ENCODE results near the gene SERPINE3.

Gene SERPINE3

DNA sequence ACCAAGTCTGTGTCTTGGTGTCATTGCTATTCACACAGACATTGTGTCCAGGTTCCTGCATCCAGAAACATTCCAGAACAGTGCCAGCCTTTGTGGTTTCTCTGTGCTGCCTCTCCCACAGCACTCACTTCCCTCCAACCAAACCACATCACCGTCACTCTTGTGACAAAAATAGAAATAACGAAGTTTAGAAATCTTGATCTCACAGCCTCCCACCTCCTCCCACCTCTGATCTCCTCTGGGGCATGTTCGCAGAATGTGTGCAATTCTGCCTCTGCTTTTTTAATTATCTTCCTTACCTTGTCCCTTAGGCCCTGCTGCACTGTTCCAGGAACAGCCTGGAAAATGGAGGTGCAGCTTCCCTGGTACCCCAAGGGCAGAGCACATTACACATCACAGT lies 8.7 kb upstream of the SERPINE3 start:
- in situ Hi-C loops (cut with HindIII; ENCODE audit: low sequenced_read_pairs) = no loop called here

DNA sequence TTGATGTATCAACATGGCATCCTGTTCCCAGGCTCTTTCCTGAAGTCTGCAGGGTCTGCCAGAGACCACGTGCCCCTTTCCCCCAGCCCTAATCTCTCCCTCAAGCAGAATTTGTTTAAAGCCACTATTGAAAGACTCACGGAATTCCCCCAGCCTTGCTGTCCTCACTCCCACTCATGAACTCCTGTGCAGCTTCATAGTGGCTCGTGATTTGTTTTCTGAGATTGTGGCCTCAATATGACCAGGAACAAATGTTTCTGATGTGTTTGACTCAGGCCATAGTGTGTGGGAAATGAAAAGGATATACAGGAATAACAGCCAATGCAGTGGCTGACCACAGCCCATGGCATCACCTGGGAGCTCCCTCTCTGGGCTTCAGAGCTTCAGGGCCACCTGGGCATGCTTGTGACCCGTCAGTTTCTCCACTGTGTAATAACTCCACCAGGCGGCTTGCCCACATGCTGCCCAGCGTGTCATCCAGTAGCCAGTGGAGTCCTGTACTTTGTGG lies 8.1 kb upstream of the SERPINE3 start:
- in situ Hi-C loops (cut with HindIII; ENCODE audit: low sequenced_read_pairs) = no loop called here
- TF ChIP-seq, protein P1, sequence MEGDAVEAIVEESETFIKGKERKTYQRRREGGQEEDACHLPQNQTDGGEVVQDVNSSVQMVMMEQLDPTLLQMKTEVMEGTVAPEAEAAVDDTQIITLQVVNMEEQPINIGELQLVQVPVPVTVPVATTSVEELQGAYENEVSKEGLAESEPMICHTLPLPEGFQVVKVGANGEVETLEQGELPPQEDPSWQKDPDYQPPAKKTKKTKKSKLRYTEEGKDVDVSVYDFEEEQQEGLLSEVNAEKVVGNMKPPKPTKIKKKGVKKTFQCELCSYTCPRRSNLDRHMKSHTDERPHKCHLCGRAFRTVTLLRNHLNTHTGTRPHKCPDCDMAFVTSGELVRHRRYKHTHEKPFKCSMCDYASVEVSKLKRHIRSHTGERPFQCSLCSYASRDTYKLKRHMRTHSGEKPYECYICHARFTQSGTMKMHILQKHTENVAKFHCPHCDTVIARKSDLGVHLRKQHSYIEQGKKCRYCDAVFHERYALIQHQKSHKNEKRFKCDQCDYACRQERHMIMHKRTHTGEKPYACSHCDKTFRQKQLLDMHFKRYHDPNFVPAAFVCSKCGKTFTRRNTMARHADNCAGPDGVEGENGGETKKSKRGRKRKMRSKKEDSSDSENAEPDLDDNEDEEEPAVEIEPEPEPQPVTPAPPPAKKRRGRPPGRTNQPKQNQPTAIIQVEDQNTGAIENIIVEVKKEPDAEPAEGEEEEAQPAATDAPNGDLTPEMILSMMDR (IDR thresholded peaks at IDR 0.05; ENCODE audit: low read depth, low read length, missing control alignments) = no peak
- DNase-seq (ENCODE audit: low read depth) = no peak
- H3K4me3 ChIP-seq (ENCODE audit: low read depth, low read length) = no peak overlapping the region

More for the DNA sequence above, 8.7 kb upstream of the SERPINE3 start:
- DNase-seq (ENCODE audit: low read depth) = peak; percentile 40
- TF ChIP-seq, protein P1 (IDR thresholded peaks at IDR 0.05; ENCODE audit: low read depth, low read length, missing control alignments) = no peak
- H3K4me3 ChIP-seq (ENCODE audit: low read depth, low read length) = no peak overlapping the region

DNA sequence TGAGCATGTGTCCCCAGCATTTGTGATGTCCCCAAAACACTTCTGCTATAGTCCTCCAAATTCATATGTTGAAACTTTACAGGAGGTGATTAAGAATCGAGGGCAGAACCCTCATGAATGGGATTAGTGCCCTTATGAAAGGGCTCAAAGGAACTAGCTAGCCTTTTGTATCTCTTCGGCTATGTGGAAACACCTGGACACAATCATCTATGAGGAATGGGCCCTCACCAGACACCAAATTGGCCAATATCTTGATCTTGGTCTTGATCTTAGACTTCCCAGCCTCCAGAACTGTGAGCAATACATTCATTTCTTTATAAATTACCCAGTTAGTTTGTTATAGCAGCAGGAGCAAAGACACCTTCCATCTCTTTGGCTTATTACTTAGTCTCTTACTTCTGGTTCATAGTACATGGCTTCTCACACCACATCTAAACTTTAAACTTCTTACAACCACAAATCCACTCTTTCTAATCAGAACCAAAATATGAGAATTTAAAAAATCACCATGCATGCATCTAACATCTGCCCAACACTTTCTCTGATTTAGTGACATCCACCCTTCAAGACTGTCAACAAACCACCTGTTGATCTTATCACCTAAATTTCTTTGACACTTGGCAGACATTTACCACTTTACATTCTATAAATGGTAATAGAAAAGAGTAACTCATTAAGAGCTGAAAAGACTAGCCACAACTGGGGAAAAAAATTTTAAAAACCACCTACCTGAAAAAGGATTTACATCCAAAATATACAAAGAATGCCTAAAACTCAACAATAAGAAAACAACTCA lies 6.7 kb upstream of the SERPINE3 start:
- in situ Hi-C loops (cut with HindIII; ENCODE audit: low sequenced_read_pairs) = no loop called here
- TF ChIP-seq, protein P1 (IDR thresholded peaks at IDR 0.05; ENCODE audit: low read depth, low read length, missing control alignments) = no peak
- H3K4me3 ChIP-seq (ENCODE audit: low read depth, low read length) = no peak overlapping the region
- no peak for DNase-seq (ENCODE audit: low read depth)

DNA sequence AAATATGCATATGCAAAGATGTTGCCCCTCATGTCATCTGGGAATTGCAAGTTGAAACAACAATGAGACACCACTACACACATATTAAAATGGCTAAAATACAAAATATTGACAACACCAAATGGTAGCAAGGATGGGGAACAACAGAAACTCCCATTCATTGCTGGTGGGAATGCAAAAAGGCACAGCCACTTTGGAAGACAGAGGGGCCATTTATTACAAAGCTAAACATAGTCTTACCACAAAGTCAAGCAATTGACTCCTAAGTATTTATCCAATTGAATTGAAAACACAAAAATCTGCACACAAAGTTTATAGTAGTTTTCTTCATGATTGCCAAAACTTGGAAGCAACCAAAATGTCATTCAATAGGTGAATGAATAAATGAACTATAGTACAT lies 6.1 kb upstream of the SERPINE3 start:
- DNase-seq (ENCODE audit: low read depth) = no peak
- H3K4me3 ChIP-seq (ENCODE audit: low read depth, low read length) = no peak overlapping the region
- TF ChIP-seq, protein P1 (IDR thresholded peaks at IDR 0.05; ENCODE audit: low read depth, low read length, missing control alignments) = no peak
- in situ Hi-C loops (cut with HindIII; ENCODE audit: low sequenced_read_pairs) = no loop called here

DNA sequence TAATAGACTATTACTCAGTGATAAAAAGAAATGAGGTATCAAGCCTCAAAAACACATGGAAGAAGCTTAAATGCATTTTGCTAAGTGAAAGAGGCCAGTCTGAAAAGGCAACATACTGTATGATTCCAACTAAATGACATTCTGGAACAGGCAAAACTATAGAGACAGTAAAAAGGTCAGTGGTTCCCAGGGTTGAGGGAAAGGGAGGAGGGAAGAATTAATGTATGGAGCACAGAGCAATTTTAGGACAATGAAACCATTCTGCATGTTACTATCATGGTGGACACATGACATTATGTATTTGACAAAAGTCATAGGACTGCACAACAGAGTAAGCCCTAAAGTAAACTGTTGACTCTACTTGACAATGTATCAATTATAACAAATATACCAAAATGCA lies 5.7 kb upstream of the SERPINE3 start:
- TF ChIP-seq, protein P1 (IDR thresholded peaks at IDR 0.05; ENCODE audit: low read depth, low read length, missing control alignments) = no peak
- in situ Hi-C loops (cut with HindIII; ENCODE audit: low sequenced_read_pairs) = no loop called here
- no peak for DNase-seq (ENCODE audit: low read depth)
- no peak overlapping the region for H3K4me3 ChIP-seq (ENCODE audit: low read depth, low read length)

DNA sequence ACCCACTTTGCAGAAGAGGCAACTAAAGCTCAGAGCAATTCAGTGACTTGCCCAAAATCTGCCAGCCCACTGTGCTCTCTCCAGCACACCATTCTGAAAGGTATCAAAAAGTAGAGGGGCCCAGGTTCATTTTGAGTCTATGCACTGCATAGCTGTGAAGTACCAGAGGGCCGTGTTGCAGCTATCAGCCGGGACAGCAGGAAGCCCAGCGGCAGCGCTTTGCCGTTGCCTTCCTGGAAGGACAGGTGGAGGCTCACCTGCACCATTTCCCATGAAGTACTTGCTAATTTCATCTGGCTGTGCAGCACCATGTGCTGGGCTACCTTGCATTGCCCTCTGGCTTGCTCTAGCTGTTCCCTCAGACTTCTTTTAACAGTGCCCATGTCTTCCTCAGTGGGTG lies 2.7 kb upstream of the SERPINE3 start:
- H3K4me3 ChIP-seq (ENCODE audit: low read depth, low read length) = no peak overlapping the region
- TF ChIP-seq, protein P1 (IDR thresholded peaks at IDR 0.05; ENCODE audit: low read depth, low read length, missing control alignments) = no peak
- DNase-seq (ENCODE audit: low read depth) = no peak
- in situ Hi-C loops (cut with HindIII; ENCODE audit: low sequenced_read_pairs) = no loop called here
